Measurements from ENCODE around the gene VILL. TPM values are rescaled to one million over a fixed set of nuclear protein-coding genes. Genes with fewer than 3 reads are reported as not detected.
"Not testable (repeated sequence)": the region's sequence is repeated elsewhere in the genome, so short reads cannot be mapped to it uniquely, and the experiment has no call there.

The VILL gene
- total RNA-seq, 1 donor from 2014 or later: 121 TPM

DNA sequence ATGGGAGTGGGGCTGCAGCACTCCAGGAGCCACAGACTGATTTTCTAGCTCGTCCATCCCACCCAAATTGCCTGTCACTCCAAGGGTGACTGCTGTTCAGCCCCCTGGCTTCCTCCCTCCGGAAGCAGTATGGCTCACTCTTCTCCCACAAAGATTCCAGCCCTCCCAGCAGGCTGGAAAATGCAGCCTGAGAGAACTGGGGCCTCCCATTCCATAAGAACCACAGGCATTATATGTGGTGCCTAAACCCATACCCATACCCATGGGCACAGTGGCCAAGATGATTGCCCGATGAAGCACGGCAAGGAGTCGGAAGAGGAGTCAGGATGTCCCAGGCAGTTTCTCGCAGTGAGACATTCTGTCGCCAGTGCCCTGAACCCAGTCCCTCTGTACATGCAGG, 6.0 kb upstream of the VILL start:
- FAIRE-seq (no peak), DNase-seq (ENCODE audit: low read depth) (no peak)
- Histone ChIP-seq H3K27me3 (ENCODE audit: control insufficient read depth, insufficient read depth, low read length) (no peaks in the 10 kb centered on the region), H3K36me3 (ENCODE audit: control insufficient read depth, insufficient read depth, low read length) (peaks cover 4% of the 10 kb centered on the region), H3K4me3 (ENCODE audit: low read depth, low read length) (no peak overlapping the region)
- TF ChIP-seq, protein P1, sequence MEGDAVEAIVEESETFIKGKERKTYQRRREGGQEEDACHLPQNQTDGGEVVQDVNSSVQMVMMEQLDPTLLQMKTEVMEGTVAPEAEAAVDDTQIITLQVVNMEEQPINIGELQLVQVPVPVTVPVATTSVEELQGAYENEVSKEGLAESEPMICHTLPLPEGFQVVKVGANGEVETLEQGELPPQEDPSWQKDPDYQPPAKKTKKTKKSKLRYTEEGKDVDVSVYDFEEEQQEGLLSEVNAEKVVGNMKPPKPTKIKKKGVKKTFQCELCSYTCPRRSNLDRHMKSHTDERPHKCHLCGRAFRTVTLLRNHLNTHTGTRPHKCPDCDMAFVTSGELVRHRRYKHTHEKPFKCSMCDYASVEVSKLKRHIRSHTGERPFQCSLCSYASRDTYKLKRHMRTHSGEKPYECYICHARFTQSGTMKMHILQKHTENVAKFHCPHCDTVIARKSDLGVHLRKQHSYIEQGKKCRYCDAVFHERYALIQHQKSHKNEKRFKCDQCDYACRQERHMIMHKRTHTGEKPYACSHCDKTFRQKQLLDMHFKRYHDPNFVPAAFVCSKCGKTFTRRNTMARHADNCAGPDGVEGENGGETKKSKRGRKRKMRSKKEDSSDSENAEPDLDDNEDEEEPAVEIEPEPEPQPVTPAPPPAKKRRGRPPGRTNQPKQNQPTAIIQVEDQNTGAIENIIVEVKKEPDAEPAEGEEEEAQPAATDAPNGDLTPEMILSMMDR (IDR thresholded peaks at IDR 0.05; ENCODE audit: insufficient read depth, low read length, severe bottlenecking): no peak

DNA sequence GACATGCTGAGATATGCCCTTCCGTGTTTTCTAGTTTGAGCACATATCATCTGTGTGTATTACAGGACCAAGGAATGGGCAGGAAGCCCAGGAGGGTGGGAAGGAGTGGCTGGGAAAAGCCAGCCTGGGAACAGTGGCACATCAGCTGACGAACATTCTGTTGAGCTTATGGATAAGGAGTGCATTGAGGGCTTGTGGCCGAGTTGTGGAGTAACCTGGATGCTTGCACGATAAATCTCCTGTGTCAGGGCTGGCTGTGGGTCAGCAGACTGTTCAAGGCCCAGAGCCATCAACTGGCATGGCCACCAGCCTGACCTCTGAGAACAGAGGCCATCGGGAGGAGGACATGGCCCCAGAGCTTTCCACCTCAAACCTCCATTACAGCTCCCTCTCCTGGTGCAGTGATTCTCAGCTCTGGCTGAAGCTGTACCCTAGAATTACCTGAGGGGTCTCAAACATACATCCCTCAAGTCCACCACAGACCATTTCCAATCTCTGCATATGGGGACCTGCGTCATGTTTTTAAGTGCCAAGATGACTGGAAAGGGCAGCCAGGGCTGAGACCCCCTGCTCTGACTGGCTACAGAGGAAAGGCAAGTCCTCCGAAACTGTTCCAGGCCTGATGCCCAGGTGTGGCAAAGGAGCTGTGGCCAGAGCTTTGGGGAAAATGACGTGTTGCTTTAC, 4.8 kb upstream of the VILL start:
- DNase-seq (ENCODE audit: low read depth) (peak; percentile 66), FAIRE-seq (peak; percentile 94)
- no peak overlapping the region for H3K4me3 ChIP-seq (ENCODE audit: low read depth, low read length)
- H3K36me3 ChIP-seq (ENCODE audit: control insufficient read depth, insufficient read depth, low read length): peaks cover 2% of the 10 kb centered on the region
- no peaks in the 10 kb centered on the region for H3K27me3 ChIP-seq (ENCODE audit: control insufficient read depth, insufficient read depth, low read length)
- TF ChIP-seq, protein P1 (IDR thresholded peaks at IDR 0.05; ENCODE audit: insufficient read depth, low read length, severe bottlenecking): peak; percentile 19

DNA sequence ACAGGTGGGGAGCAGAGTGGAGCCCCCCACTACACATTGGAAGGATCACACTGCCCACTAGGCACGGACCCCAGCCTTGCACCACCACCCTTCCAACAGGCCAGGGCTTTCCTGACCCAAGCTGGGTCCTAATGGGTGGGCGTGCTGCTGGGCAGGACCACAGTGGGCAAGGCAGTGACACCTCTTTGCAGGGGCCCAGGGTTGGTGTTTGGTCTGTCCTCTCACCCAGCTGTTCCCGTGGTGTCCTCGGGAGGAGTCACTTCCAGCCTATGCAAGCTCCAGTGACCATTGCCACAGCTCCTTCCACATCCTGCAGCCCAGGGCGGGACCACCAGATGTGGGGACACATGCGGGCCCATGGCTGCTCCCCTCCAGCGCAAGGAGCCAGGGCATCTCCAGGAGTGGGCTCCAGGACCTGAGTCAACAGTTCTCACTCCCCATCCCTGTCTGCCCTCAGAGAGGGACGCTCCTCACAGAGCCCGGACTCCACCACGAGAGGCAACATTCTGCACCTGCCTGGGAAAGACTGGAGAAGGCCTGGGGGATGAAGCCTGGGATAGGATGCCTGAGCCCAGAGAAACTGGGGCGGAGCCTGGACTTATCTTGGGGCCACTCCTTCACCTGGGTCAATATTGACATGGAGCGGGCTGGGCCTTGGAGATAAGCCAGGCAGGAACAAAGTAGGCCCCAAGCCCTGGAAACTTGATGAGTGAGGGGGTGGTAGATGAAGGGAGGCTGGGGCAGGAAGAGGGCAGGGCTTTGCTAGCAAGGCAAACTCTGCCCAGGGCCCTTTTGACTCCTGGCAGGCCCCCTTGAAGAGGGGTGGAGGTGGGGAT, 3.9 kb upstream of the VILL start:
- Histone ChIP-seq H3K36me3 (ENCODE audit: control insufficient read depth, insufficient read depth, low read length) (peaks cover 2% of the 10 kb centered on the region), H3K27me3 (ENCODE audit: control insufficient read depth, insufficient read depth, low read length) (no peaks in the 10 kb centered on the region), H3K4me3 (ENCODE audit: low read depth, low read length) (peak overlapping the region; percentile 11)
- TF ChIP-seq, protein P1 (IDR thresholded peaks at IDR 0.05; ENCODE audit: insufficient read depth, low read length, severe bottlenecking): peak; percentile 5
- DNase-seq (ENCODE audit: low read depth) (peak; percentile 90), FAIRE-seq (no peak)

DNA sequence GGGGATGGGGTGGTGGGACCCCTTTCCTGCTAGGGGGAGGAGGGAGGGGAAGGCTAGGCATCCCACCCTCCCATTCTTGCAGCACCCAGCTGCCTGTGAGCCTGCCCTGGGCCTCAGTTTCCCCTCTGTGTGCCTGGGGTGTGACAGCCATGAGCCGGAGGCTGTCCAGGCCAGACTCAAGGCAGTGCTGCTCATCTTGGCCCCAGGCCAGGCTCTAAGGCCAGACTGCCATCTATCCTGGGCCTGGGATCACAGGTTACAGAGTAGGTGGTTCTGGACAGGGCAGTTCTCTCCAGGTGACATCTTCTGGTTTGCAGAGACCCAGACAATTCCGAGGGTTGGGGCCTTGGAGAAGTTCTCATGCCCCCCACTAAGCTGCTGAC, 3.3 kb upstream of the VILL start:
- DNase-seq (ENCODE audit: low read depth) (no peak), FAIRE-seq (no peak)
- no peak overlapping the region for H3K4me3 ChIP-seq (ENCODE audit: low read depth, low read length)
- no peaks in the 10 kb centered on the region for H3K27me3 ChIP-seq (ENCODE audit: control insufficient read depth, insufficient read depth, low read length)
- TF ChIP-seq, protein P1 (IDR thresholded peaks at IDR 0.05; ENCODE audit: insufficient read depth, low read length, severe bottlenecking): no peak
- no peaks in the 10 kb centered on the region for H3K36me3 ChIP-seq (ENCODE audit: control insufficient read depth, insufficient read depth, low read length)

DNA sequence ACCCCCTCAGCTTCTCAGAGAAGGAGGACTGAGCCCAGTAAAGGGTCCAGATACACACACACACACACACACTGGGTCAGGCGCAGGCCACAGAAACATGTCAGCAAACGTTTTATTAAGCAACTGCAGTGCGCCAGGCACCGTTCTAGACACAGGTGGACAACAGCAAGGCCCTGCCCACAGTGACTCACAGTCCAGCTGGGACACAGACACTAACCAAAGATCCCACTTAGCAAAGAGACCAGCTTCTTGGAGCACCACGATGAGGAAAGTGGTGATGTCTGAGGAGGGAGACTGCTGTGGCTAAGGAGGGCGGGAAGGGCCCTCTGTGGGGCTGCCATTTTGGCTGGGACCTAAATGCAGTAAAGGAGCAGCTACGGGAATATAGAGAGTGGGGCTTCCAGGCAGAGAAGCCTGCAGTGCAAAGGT, 2.8 kb upstream of the VILL start:
- H3K36me3 ChIP-seq (ENCODE audit: control insufficient read depth, insufficient read depth, low read length): no peaks in the 10 kb centered on the region
- TF ChIP-seq, protein P1 (IDR thresholded peaks at IDR 0.05; ENCODE audit: insufficient read depth, low read length, severe bottlenecking): no peak
- FAIRE-seq (no peak), DNase-seq (ENCODE audit: low read depth) (peak; percentile 50)
- no peak overlapping the region for H3K4me3 ChIP-seq (ENCODE audit: low read depth, low read length)
- H3K27me3 ChIP-seq (ENCODE audit: control insufficient read depth, insufficient read depth, low read length): no peaks in the 10 kb centered on the region

DNA sequence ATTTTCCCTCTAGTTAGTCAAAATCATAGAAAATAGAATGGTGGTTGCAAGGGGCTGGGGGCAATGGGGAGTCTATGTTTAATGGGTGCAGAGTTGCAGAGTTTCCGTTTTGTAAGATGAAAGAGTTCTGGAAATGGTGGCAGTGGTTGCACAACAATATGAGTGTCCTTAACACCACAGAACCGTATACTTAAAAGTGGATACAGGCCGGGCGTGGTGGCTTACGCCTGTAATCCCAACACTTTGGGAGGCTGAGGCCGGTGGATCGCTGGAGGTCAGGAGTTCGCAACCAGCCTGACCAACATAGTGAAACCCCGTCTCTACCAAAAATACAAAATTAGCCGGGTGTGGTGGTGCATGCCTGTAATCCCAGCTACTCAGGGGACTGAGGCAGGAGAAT, 2.2 kb upstream of the VILL start:
- not testable (repeated sequence) for H3K36me3 ChIP-seq (ENCODE audit: control insufficient read depth, insufficient read depth, low read length); H3K27me3 ChIP-seq (ENCODE audit: control insufficient read depth, insufficient read depth, low read length); H3K4me3 ChIP-seq (ENCODE audit: low read depth, low read length); FAIRE-seq; DNase-seq (ENCODE audit: low read depth)

All from bronchial epithelial cell (primary cell).